A549 treated with GW870086 at 1 μM for 4 hours (cell line): ENCODE measurements around the gene BCL10. TPM values are rescaled to one million over a fixed set of nuclear protein-coding genes. Genes with fewer than 3 reads are reported as not detected.

Experiments
- total RNA-seq: library from RNA; stranded (reverse); fragments of 200-300 nt; extraction: Qiagen RNA extraction; gene quantifications from 5 replicates; pipeline ENCODE4 v1.2.3, GENCODE V29; 2022; ENCODE audit warnings: low read depth

BCL10 gene
- 14.1 to 17.5 TPM (median 17.3 TPM) in 5 replicates for total RNA-seq

GRCh38 chr1:85276215-85276977, at the start of gene BCL10:
Gene BCL10, minus strand, starts transcription at chr1:85276632. Its CDS starts 280 bp downstream, at chr1:85276352.

DNA sequence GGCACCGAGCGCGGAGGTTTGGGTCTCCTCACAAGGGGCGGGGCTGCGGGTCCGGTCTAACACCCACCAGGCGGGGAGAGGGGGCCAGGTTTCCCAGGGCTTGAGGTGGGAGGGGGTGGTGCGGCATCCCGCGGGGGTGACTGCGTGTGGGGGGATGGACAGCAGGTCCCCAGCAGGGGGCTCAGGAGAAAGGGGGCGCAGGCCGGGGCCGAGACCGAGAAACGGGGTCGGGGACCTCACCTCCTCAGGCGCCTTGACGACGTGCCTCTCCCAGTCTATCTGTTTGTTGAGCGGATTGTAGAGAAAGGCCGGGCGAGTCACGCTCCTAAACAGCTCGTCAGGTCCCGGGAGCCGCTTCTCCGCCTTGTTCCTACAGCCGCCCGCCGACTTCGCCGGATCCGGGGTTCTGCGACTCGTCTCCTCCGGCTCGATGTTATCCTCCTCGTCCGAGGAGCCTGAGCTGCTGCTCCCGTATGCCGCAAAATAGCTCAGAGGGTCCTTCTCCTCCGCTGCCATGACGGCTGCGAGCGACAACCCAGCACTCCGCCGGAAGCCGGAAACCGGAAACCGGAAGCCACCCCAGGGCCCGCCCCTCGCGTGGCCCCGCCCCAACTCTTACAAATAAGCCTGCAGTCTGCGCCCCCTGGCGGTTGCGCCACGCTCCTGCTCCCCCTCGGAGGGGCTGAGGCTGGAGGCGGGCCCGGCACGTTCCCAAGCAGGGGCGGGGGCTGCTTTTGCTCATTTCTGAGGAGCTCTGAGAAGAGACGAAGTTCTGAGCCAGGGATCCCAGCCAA, 17.1 kb downstream of the BCL10 start, which contains the start of gene C1orf52:
Gene C1orf52, minus strand, starts transcription at position 545 of the 794 bp plus-strand sequence. Its CDS starts 29 bp downstream, at position 516.

Other genes starting within 250 kb of the BCL10 start
- gene MCOLN3, start 228.1 kb downstream of the BCL10 start, total RNA-seq: 2.9 to 4.7 TPM (median 3.6 TPM) in 5 replicates
- 0.61 to 1.1 TPM (median 0.91 TPM) in 5 replicates for gene SYDE2, start 75.6 kb downstream of the BCL10 start, total RNA-seq
- gene C1orf52, start 17.0 kb downstream of the BCL10 start, total RNA-seq: 19.2 to 22.4 TPM (median 19.5 TPM) in 5 replicates
- gene DDAH1, start 188.5 kb upstream of the BCL10 start, total RNA-seq: 6.2 to 8.1 TPM (median 7.0 TPM) in 5 replicates